HG02840 (cell line): ENCODE results near the gene CD1C.
"Not testable (repeated sequence)": the region's sequence is repeated elsewhere in the genome, so short reads cannot be mapped to it uniquely, and the experiment has no call there.

Experiments used
- ATAC-seq: cut with Tn5 transposase; IDR thresholded peaks from one replicate; pipeline ENCODE4 v1.9.1; 2021; ENCODE audit warnings: mild to moderate bottlenecking, moderate library complexity, moderate number of reproducible peaks; ENCODE audit not compliant: unreplicated experiment, low FRiP score

Gene CD1C

GRCh38 chr1:158327481-158327880 lies 37.8 kb downstream of the CD1C start:
- ATAC-seq, result no peak

DNA sequence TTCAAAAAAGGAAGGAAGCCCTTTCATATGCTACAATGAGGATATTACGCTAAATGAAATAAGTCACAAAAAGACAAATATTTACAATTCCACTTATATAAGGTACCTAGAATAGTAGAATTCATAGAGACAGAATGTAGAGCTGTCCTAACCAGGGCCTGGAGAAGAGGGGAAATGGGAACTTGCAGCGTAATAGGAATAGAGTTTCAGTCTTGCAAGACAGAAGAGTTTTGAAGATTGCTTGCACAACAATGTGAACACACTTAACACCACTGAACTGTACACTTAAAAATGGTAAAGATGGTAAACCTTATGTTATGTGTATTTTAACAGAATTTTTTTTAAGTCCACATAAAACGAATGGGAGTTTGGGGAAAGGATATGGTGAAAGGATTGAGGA lies 38.7 kb downstream of the CD1C start:
- no peak for ATAC-seq

GRCh38 chr1:158329300-158329699 lies 39.6 kb downstream of the CD1C start:
- ATAC-seq, result no peak

DNA sequence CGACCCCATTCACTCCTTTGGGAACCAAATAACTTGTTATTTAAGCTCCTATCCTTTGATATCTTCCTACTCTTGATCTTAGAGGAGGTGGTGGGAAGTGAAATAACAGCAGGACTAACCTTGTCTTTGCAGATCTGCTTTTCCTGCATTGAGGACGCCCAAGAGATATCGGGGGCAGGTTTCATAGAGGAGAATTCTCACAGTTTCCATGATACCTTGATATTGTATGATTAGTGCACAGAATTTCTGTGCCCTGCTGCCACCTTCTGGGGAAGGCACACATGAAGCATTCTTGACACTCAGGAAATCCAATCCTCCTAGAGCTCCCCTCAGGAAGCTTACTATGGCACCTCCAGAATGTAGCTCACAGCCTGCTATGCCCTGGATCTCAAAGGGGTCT lies 40.0 kb downstream of the CD1C start:
- no peak for ATAC-seq

- ATAC-seq, result no peak
Observed at GRCh38 chr1:158330391-158331105, 40.8 kb downstream of the CD1C start.

DNA sequence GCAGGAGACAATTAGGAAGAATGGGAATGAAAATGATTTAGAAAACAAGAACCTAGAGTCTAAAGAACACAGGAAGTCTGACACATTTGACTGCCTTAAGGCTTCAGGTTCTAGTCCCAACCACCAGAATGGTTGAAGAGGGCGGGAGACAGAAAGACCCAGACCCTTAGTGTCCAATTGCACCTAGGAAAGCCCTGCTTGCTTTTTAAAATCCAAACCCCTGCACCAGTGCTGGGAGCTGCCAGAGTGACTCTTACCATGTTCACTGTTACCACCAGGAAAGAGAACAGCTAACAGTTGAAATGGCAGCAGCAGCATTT lies 41.3 kb downstream of the CD1C start:
- ATAC-seq, result no peak

- no peak for ATAC-seq
Observed at GRCh38 chr1:158331481-158332150, 41.9 kb downstream of the CD1C start, which contains the start of gene CD1B. Gene CD1B, minus strand, starts transcription at chr1:158331531. Its CDS starts 108 bp downstream, at chr1:158331423.

- ATAC-seq, result no peak
Observed at GRCh38 chr1:158333405-158334155, 43.9 kb downstream of the CD1C start.

DNA sequence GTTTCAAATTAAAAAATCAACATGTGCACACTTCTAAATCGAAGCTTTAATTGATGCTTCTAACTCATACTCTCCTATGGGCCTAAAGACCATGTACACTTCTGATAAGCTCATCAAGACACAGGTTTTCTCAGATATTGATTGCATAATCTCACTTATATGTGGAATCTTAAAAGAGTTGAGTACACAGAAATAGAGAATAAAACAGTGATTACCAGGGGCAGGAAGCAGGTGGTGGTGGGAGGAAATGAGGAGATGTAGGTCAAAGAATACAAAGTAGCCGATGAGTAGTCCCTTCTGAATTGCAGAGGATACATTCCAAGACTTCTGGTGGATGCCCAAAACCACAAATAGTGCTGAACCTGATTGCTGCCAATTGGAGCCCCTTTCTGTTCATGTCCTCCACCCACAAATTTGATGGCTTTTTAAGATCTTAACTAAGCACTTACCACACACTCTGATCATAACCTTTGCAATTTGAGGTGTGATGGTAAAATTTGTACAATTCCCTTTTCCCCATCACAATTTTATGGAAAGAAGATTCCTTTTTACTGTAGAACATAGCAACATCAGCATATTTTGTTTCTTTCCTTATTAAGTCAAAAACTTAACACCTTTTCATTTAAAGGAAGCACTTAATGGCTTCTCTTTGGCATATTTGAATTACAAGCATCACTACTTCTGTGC lies 44.9 kb downstream of the CD1C start:
- no peak for ATAC-seq

DNA sequence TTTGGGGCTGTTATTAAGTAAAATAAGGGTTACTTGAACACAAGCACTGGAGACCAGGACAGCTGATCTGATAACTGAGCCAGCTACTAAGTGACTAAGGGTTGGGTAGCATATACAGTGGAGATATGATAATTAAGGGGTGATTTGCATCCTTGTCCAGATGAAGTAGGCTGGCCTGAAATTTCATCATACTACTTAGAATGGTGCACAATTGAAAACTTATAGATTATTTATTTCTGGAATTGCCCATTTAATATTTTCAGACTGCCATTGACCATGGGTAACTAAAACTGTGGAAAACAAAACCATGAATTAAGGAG lies 45.5 kb downstream of the CD1C start:
- ATAC-seq, result no peak

DNA sequence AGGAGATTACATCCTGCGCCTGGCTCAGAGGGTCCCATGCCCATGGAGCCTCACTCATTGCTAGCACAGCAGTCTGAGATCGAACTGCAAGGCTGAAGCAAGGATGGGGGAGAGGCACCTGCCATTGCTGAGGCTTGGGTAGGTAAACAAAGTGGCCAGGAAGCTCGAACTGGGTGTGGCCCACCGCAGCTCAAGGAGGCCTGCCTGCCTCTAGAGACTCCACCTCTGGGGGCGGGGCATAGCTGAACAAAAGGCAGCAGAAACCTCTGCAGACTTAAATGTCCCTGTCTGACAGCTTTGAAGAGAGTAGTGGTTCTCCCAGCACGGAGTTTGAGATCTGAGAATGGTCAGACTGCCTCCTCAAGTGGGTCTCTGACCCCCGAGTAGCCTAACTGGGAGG lies 46.7 kb downstream of the CD1C start:
- ATAC-seq, result not testable (repeated sequence)
